ENCODE results near the gene HMX1.

The HMX1 gene

DNA sequence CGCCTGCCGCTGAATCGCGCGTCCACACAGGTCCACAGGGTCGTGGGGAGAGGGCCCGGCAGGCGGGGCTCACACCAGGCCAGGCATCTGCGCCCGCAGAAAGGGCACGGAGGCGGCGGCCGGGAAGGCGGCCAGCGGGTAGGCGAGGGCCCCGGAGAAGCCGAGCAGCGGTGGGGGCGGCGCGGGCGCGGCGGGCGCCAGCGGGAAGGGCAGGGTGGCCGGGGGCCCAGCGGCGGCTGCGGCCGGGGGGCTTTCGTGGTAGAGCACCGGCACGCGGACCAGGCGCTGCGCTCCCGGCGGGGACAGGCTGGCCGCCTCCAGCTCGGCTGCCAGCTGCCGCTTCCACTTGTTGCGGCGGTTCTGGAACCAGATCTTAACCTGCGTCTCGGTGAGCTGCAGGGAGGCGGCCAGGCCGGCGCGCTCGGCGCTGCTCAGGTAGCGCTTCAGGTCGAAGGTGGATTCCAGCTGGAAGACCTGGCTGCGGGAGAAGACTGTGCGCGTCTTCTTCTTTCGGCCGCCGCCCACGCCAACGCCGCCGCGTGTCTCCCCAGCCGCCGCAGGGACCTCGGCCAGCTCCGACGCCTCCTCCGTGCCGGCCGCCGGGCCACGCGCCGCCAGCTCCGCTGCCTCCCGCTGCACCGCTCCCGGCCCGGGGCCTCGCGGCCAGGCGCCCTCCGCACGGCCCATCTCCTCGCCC is 3.9 kb downstream of the HMX1 start:
- DNase-seq, result no peak

DNA sequence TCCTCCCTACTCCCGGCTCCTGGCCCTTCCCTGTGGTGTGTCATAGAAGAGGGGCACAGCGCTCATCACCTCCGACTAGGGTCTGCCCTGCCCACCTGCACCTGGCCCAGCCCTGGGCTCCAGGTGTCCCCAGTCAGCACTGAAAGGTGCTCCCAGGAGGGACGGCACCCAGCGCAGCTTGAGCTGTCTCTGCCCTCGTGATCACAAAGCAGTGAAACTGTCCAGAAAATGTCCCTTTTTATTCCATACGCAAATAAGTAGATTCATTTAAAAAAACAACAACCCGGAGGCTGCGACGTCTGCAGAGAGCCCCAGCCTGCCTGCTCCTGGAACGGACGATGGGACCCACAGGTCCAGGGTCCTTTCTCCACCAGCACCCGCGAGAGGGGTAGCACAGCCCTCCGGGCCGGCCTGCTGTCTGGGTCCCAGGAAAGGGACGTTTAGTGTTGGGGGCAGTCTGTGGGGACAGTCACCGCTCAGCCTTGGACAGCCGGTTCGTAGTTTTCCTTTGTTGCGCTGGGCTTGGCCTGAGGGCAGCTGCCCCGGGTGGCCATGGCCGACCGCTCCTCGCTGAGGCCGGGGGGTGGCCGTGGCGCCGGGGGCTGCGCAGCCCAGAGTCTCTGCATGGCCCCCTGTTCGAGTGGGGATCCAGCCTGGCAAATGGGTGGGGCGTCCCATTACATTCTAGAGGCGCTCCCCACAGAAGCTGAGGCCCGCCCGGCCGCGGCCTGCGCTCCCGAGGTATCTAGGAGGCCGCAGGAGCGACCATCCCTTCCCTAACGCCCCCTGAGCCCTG is 4.6 kb downstream of the HMX1 start:
- no peak for DNase-seq

DNA sequence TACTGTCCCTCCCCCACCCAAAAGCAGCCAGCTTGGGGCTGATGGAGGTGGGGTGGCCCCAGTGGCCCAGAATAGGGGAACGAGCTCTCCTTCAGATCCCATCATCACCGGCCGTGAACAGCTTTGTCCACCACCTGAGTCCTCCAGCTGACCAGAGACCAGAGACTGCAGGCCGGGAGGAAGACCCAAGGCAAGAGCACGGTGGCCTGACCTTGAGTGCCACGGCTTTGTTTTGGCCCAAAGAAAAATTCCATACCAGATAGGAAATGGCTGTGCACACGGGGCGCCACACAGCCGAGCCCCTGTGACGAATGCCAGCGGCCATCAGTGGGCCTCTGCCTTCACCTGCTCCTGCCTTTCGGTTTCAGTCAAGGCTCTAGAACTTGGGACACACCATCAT is 5.2 kb downstream of the HMX1 start:
- no peak for DNase-seq

DNA sequence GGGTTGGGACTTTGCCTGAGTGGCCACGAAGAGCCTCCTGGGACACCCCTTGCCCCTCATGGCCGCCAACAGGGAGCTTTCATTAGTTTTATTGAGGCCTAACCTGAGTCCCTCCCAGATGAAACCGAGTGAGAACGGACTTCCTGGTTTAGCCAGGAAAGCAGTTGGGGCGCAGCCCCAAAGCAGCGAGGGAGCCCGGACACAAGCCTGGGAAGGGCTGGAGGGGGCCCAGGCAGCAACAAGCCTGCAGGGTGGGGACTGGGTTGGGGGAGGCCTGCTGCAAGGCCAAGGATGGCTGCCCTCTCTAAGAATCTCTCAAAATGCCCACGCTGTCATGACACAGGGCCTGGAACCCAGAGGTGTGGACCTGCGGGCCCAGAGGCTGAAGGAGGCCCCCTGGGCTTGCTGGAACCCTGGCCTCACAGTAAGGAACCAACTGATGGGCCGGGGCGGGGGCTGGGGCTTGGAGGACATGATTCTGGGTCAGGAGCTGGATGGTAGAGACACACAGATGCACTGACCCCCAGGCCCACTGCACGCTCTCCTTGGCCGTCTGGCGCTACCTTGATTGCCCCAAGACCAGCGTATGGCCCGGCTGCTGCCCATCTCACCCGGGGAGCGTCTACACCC is 5.8 kb downstream of the HMX1 start:
- DNase-seq, result no peak

DNA sequence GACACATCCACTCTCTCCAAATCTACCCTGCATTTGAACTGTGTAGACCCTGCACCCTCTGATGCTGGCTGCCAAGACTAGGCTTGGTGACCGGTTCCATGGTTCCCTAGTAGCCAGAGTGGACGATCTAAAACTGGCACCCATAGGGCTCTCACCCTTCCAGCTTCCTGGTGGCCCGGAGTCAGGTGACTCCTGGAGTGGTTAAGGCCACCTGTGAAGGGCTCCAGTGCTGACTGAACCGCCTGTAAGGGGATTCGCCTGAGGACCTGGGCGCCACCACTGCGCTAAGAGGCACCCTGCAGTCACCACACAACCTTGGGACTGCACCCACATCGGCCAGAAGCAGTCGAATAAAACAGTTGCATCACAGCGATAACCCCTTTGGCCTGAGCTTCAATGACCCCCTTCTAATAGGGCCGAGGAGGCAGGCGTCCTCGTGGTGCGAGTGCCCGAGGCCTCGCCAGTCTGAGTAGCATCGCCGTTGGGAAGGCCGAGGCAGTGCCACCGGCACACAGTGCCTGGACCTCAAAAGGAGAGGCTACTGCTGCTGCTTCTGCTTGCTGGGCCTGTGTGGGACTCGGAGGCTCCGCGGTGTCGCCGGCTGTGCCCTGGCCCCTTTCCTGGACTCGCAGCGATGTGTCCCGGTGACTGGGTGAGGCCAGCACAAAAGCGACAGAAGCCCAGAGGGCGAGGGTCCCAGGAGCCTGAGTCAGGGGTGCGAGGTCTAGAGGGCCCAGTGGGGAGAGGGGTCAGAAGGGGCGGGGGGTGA is 6.5 kb downstream of the HMX1 start:
- DNase-seq, result no peak

DNA sequence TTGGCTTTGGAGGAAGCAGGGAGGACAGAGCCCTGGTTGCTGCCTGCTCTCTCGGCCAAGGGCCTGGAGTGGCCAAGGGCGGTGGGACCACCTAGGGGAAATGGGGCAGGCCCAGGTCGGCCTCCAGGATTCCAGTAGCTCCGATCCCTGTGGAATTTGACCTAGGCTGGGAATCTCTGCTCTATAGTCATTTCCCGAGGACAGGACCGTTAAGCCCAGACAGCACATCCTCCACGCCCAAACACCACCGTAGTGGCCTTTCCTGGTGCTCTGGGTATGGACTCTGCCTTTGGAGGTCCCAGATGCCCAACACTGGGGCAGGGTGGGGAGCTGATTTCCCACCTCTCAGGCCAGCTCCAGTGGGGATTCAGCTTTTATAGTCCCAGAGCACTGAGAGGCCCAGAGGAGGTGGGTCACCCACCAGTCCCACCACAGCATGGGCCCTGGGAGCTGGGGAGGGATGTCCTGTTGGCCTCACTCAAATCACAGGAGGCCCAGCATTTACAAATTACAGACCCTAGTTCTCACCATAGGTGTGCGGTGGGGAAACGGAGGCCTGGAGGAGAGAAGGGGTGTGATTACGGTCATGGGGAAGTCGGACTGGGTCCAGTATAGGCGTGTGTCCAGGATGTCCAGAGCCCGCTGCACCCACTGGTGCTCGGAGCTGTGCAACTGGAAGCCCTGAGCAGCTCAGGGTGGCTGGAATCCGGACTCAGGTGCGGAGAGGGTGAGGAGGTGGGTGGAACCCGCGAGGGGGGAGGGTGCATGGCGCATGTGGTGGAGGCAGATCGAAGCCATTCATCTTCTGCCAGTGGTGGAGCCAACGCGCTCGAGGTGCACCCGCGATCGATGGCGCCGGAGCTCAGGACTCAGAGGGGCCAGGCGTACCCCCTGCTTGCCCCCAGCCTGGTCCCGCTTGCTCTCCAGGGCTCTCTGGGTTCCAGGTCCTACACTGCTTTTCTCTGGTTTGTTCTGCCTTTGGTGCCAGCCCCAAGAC is 7.7 kb downstream of the HMX1 start:
- DNase-seq, result no peak

DNA sequence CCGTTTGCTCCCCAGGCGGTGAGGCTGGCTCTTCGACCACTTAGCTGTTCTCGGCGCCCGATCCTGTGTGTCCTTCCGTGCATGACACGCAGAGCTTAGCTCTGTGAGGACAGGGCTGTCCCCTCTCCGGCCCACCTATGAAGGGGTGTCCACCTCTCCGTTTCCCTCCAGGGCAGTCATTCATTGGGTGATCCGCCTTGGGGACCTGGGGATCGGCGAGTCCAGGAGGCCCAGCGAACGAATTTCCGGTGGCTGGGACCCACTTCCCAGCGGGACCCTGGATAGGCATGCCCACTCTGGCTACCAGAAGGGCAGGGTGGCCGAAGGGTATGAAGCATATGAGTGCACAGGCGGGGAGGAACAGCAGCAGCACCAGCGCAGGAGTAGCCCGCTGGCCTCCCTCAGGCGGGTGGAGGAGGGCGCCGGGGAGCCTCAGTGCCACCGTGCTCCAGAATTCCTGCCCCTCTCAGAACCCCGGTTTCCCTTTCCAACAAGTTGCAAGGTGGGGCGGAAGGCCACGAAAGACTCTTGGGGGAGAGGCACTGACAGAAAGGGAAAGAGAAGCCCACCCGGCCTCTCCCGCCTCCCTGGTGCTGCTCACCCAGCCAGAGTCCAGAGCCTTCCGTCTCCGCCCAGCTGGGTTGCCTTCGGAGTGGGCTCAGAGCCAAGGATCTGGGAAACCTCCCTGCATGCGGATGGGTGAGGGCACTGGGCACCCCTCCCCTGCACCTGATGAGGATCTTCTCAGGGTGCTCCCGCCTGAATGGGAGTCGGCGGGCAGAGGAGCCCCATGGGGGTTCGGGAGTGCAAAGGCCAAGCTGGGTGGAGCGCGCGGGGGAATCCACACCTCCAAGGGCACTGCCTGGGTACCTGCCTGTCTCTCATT is 8.6 kb downstream of the HMX1 start:
- no peak for DNase-seq

DNA sequence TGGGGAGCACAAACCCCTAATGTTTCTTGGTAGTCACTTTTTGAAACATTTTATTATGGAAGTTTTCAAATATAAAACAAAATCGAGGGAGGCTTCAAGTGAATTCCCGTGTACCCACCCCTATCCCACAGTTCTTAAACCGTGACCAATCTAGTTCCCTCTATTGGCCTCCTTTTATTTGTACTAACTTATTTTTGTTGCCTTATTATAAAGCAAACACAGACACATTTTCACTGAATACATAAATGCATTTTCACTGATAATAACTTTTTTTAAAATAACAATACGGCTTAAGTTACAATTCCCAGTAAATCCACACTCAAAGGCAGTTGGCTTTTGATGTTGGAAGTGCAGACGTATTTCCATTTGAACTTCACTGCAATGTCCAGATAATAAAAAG is 9.3 kb downstream of the HMX1 start:
- no peak for DNase-seq

DNA sequence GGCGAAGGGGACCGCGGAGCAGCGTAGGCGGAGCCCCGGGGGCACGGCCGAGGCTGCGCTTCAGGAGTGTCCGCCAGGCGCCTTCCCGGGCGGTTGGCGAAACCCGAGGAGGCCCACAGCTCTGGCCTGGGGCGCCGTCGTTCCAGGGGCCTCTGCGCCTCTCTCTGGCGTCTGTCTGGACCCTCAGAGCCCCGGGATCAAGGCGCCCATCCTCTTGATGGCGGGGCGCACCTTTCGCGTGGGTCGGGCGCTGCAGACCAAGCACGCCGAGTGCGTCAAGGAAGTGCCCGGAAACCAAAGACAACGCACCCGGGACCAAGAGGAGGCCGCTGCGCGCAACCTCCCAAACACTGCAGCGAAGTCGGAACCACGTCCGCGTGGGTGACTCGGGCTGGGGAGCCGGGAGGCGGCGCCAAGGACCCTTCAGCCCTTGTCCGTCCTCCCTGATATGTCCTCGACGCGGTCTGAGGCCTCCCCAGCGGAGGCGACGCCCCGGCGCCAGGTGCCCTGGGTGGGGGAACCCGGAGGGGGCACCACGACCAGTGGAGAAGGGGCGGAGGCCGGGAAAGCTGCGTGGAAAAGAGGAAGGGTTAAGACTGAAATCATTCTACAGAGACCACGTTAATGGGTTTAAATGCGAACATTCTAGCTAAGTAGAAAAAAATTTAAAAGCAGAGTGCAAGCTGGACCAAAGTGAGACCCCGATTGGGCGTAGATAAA is 9.9 kb downstream of the HMX1 start:
- DNase-seq, result no peak

DNA sequence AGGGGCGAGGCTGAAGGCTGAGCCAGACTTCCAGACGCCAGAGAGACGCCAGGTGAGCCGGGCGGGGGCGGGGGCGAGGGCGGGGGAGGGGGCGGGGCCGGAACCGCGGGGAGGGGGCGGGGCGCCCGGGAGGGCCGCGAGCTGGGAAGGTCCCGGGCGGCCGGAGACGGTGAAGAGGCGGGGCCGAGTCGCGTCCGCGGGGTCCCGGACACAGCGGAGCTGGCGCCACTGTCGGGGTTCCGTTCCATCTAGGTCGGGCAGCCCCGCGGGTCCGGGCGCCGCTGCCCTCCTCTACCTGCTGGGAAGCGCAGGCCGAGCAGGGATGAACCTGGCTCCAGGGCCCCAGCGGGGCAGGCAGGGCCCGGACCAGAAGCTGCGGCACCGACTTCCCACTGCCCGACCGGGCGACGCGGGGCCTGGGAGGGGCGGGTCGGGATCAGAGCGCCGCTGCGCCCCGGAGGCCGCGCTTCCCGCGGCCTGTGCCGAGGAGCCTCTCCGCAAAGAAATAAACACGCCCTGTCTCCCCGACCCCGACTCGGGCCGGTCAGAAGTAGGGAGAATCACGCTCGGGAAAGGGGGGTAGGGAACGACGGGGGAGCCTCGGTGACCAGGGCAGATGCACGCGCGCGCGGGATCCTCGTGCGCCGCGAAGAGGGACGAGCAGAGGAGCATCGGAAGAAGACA is 10.6 kb downstream of the HMX1 start:
- no peak for DNase-seq

DNA sequence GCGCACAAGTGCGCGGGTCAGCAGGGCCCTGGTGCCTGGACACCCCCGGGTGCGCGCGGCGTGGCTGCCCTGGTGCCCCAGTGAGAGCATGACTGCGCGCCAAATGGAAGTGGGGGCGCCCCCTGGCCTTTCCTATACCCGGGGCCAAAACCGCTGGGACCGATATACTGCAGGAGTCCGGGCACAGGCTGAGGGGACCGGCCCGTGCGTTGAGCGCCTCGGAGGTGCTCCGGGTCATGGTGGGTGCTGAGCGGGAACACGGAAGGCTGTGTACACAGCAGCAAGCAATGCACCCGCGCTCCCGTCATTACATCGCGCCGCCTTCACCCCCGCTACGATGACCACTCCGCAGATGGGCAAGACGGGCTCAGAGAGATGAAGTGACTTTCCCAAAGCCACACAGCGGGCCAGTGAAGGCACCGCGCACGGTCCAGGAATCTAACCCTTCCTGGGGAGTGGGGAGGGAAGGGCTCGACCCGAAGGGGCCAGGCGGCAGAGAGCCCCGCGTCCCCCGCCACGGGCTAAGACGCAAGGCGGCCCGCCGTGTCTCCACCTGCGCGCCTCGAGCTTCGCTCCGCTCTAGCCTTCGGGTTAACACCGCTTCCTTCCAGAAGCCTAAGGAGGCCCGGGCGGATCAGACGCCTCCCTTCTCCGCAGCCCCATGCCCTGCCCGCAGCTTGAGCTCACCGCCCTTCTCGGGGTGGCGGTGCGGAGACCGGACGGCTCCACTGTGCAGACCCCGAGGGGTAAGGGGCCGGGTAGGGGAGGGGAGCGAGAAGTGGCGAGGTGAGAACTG is 11.3 kb downstream of the HMX1 start:
- no peak for DNase-seq

DNA sequence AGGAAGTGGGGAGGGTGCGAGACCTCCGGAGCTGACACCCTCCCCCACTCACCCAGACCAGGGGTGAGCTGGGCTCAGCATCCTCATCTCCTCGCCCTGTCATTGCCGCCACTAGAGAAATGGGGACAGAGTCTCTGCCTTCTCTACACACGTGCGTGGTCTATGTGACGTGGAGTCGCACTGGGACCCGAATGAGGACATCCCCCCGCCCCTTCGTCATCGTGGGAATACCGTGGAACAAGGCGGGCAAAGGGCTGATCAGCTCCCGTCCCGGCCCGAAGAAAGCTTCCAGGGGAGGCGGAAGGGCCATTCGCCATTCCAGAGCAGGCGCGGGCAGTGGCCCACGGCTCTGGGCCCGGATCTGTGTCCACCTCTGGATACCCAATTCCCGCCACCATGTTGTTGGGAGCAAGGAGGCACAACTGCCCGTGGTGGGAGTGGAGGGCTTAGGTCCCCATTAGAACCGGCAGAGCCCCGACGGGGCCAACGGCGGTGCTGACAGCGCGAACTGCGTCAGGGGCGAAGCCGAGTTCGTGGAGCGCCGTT is 12.0 kb downstream of the HMX1 start:
- no peak for DNase-seq

DNA sequence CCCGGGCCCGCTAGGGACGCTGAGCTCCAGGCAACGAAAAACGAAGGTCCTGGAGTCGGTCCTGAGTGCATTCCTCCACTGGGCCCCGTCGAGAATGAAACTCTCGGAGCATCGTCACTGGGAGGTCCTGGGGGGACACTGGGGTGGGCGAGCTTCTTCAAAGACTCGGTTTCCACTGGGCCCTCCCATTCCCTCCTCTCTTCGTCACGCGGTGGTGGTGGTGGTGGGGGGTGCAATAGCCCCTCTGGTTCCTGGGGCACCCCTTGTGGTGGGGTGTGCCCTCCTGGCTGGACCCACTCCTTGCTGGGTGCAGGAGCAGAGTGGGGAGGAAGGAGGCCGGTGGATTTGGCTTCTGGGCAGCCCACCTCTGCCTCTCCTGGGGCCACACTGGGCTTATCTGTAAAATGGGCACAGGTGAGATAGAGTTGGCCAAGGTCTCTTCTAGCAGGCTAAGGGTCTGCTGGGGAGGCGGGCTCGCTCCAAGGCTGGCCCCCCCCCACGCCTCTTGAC is 12.9 kb downstream of the HMX1 start:
- no peak for DNase-seq

DNA sequence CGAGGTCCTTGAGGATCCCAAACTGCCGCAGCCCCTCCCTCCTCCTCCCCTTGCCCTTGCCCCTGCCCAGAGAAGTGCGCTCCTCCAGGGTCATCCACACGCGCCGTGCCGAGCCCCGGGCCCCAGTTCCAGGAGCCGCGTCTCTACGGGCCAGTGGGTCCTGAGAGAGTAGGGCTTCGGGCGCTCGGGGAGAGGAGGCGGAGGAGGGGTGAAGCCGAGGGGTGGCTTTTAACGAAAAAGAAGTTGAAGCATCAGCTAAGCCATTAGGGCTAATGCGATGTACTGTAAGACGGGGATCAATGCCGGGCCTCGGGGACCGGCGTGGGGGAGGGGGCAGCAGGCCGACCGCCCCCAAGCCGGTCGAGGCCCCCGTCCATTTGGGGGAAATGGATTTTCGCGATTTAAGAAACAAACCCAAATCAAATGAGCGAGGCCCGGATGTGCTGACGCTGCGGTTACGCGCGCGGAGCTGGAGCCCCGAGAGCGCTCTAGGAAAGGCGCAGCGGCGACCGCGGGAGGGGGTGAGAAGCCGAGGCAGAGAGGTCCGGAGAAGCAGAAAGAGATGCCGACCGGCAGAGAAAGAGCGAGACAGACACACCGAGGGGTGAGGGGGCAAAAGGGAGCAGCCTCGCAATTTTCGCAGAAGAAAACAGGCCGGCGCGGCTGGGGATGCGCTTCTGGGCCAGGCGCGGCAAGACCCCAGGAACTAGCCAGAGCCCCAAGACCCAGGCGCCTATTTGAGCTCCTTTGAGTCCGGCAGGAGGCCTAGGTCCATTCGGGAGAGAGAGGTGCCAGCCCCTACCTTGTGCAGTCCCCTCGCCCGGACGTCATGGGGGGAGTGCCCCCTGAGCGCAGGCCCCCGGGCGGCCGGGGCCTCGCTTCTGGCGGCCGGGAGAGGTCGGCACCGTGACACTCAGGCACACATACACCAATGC is 13.6 kb downstream of the HMX1 start:
- no peak for DNase-seq

DNA sequence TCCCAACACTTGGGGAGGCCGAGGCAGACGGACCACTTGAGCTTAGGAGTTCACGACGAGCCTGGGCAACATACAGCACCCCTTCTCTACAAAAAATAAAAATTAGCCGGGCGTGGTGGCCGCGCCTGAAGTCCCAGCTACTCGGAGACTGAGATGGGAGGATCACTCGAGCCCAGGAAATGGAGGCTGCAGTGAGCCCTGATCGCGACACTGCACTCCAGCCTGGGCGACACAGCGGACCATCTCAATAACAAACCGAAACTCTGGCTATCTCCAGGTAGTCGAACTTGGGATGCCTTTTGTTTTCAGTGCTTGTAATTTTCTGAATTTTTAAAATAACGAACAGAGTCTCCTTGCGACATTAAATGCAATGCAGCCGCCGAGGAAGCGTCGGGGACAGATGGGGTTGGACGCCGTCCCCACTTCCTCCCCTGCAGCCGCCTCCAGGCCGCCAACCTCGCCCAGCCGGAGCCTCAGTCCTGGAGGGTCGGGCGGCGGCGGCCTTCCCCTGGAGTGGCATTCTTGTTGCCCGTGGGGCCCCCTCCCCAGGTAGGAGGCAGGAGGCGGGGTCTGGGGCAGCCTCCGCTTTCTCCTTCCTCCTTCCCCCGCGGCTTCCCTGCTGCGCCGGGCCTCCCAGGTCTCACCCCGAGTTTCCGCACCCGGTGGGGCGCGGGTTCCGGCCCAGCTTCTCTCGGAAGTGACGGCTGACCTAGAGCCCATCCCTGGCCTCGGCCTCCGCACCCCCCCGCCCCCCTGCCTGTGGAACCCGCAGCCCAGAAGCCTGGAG is 14.6 kb downstream of the HMX1 start:
- no peak for DNase-seq

DNA sequence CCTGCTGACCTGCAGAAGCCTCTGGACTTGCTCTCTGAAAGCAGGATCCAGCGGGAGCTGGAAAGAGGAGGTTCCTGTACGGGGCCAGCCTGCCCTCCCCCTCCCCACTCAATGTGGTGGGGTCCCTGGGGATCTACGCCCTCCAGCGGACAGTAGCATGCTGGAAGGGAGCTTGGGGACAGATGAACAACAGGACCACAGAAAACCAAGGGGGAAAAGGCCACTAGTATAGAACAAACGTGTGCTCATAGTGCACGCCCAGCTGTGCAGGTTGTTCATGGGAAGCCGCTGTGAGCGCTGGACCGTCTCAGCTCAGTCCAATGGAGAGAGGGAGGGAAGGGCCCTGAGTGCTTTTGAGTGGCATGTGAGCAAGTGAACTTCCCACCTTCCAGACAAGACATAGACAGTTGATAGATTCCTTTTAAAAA is 15.8 kb downstream of the HMX1 start:
- no peak for DNase-seq
